ENCODE results near the gene CMKLR1.

Gene CMKLR1

DNA sequence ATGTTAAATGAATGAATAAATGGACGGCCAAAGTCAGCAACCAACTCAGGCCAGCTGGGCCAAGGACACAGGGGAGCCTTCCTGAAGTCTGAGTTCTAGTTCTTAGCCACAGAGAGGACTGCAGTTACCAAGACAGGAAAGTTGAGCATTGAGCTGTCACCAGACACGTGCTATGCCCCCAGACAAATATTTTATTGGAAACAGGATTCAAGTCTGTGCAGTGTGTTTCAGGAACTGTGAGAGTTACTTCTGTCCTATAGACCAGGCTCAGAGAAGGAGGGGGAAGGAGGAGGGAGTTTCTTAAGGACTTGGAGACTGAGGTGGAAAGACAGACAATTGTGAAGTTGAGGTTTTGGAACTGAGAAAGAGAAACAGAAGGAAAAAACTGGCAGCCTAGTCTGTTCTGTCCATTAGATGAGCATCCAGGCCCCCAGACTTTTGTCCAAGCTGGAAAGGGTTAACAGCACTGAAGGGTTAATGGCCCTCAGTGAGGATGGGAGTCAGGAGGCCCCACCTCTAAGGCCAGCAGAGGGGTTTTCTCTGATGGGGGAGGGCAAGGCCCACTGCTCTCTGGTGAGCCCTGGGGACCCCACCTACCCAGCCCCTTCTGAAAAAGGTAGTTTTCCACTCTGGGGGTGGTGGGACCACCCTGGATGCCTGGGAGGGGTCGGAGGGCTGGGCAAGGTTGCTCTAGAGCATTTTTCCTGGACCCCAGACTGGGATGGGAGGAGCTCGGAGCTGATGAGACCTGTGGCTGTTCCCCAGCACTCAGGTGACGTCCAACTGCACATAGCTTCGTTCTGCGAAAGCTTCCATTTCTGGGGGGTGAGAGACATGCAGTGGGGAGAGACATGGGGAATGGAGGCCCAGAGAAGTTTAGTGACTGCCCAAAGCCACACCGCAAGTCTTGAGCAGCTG lies 6.9 kb upstream of the CMKLR1 start:
- no peak overlapping the region for H3K27ac ChIP-seq
- TF ChIP-seq, protein P1, sequence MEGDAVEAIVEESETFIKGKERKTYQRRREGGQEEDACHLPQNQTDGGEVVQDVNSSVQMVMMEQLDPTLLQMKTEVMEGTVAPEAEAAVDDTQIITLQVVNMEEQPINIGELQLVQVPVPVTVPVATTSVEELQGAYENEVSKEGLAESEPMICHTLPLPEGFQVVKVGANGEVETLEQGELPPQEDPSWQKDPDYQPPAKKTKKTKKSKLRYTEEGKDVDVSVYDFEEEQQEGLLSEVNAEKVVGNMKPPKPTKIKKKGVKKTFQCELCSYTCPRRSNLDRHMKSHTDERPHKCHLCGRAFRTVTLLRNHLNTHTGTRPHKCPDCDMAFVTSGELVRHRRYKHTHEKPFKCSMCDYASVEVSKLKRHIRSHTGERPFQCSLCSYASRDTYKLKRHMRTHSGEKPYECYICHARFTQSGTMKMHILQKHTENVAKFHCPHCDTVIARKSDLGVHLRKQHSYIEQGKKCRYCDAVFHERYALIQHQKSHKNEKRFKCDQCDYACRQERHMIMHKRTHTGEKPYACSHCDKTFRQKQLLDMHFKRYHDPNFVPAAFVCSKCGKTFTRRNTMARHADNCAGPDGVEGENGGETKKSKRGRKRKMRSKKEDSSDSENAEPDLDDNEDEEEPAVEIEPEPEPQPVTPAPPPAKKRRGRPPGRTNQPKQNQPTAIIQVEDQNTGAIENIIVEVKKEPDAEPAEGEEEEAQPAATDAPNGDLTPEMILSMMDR (IDR thresholded peaks at IDR 0.05): no peak
- no peak for TF ChIP-seq ZFX (IDR thresholded peaks at IDR 0.05; ENCODE audit: borderline replicate concordance)

DNA sequence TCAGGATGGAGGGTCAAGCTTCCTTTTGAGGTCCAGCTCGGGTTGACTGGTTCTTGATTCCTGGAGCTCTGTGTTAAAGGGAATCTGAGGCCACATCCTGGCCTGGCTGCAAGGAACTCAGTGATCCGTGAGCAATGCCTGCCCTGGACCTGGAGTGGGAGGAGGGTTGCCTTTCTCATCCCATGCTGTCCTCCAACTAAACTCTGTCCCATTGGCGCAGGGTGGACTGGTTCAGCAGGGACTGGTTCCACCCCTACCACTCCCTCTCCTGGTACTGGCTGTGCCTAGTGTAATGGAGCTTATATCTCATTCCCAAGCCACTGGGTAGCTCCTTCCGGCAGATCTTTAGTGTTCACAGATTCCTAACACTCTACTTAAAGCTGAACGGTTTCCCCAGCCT lies 3.9 kb upstream of the CMKLR1 start:
- TF ChIP-seq, protein P1 (IDR thresholded peaks at IDR 0.05): no peak
- TF ChIP-seq ZFX (IDR thresholded peaks at IDR 0.05; ENCODE audit: borderline replicate concordance): no peak
- no peak overlapping the region for H3K27ac ChIP-seq

DNA sequence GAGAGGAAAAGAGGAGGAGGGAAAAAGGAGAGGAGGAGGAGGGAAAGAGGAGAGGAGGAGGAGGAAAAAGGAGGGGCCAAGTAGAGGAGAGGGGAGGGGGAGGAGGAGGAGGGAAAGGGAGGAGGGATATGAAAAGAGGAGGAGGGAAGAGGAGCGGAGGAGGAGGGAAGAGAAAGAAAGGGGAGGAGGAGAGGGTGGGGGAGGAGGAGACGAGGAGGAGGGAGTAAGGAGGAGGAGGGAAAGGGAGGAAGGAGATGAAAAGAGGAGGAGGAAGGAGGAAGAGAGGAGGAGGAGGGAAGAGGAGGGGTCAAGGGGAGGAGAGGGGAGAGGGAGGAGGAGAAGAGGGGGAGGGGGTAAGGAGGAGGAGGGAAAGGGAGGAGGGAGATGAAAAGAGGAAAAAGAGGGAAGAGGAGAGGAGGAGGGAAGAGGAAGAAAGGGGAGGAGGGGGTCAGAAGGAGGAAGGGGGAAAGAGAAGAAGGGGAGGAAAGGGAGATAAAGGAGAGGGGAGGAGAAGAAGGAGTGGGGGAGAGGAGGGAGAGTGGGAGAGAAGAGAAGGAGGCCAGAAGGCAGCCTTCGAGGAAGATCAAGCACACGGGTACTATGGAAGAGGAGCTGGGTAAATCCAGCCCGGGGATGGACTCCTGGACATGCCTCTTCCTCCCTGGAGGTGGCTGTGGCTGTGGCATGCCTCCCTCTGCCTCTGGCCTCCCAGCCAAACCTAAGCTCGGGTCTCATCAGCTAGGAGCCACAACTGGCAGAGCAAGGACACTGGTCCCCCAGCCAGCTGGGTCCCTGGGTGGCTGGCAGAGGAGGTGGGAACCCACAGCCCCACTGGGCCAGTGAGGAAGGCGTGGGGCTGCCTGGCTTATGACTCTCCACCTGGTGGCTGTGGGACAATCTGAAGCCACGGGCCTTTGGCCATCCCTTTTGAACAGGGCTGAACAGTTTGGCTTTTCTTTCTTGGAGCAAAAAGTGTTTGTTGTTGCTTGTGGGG lies 3.0 kb upstream of the CMKLR1 start:
- TF ChIP-seq ZFX (IDR thresholded peaks at IDR 0.05; ENCODE audit: borderline replicate concordance): no peak
- TF ChIP-seq, protein P1 (IDR thresholded peaks at IDR 0.05): no peak
- H3K27ac ChIP-seq: no peak overlapping the region

DNA sequence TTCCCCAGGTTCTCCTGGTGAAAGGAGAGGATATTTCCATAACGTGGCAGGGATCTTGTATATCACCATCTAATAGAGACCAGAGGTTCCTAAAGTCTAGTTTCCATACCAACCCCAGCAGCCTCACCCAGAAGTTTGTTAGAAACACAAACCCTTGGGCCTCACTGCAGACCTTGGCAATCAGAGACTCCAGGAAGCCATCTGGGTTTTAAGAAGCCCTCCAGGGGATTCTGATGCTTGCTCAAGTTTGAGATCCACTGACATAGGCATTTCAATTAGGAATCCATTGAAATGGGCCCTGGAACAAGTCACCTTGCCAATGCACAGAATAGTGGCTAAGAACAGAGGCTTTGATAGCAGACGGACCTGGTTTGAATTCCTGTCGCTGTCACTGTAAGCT lies 2.2 kb upstream of the CMKLR1 start:
- no peak for TF ChIP-seq ZFX (IDR thresholded peaks at IDR 0.05; ENCODE audit: borderline replicate concordance)
- TF ChIP-seq, protein P1 (IDR thresholded peaks at IDR 0.05): no peak
- H3K27ac ChIP-seq: no peak overlapping the region

DNA sequence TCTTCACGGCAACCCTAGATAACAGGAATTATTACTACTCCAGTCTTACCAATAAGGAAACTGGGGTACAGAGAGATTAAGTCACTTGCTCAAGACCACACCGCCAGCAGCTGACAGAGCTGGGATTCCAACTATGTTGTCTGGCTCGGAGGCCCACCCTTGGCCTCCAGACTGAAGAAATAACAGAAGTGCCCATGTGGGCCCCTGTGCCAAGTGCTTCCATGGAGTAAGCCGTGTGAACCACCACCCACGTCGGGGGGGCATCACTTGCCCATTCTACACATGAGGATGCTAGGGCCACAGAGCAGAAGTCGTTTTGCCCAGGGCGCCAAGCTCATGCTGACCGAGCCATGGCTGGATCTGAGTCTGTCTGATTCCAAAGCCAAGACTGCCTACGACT lies 926 bp upstream of the CMKLR1 start:
- no peak overlapping the region for H3K27ac ChIP-seq
- no peak for TF ChIP-seq ZFX (IDR thresholded peaks at IDR 0.05; ENCODE audit: borderline replicate concordance)
- TF ChIP-seq, protein P1 (IDR thresholded peaks at IDR 0.05): no peak

DNA sequence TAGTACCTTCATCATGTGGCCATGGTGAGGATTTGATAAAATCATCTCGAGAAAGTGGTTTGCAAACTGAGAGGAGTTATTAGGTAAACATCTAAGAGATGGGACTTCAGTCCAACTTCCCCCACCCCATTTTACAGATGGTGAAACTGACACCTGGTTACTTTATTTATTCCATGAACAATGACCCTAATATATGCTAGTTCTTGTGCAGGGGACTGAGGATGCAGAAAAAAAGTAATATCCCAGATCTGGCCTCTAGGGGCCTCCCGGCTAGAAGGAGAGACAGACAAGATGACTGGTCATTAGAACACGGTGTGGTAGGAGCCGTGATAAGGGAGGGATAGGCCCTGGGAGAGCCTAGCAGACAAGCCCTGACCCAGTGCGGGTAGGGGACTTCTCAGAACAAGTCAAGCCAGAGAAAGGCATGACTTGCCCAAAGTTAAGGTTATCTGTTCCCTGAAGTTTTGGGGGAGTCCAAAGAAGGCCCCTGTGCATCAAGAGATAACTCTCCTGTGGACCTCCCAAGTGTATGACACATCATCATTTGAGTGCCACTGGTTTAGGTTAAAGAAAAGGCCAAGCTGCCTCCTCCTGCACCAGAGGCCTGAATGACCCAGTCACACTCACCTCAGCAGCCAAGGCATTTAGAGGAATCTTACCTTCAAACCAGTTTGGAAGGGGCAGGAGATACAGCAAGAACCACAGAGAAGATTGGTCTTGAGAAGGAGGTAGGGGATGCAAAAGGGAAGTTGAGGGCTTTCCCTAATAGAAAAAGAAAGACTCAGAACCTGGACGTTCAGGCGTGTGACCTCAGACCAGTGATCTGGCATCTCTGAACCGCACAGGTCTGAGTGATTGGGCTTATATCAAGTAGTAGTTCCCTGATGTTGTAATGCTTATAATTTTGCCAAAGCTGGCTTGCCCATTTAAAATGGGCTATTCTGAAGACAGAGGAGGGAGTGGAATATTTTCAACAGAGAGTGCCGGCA lies 1.6 kb downstream of the CMKLR1 start:
- no peak overlapping the region for H3K27ac ChIP-seq
- TF ChIP-seq ZFX (IDR thresholded peaks at IDR 0.05; ENCODE audit: borderline replicate concordance): no peak
- TF ChIP-seq, protein P1 (IDR thresholded peaks at IDR 0.05): peak; percentile 77
